ENCODE measurements around the gene AIF1L.

DNA sequence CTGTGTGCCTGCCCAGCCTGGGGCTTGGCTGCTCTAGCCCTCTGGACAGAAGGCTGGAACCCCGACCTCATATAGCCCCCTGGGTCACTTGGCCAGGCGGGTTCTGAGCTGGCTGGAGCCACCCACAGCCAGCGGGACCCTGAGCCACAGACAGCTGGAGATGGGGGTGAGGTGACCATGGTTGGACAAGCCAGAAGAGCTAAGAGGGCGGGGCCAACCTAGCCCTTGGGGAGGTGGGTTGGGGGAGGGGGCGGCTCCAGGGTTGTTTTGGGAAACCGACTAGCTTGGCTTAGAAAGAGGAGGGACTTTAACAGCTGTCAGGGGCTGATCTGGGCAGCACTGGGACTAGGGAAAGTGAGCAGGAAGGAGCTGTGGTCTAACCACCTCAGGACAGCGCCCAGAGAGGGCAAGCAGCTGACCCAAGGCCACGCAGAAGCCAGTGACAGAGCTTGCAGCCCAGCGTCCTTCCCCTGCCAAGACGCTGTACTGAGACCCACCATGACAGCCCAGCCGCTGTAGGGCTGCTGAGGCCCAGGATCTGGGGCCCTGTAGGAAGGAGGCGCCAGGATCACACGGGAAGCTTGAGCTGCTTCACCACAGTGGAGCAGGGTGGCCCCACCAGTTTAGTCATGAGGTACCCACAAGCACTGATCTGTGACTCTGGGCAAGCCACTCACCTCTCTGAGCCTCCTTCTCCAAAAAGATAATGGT lies 2.2 kb downstream of the AIF1L start:
- TF ChIP-seq, protein P1, sequence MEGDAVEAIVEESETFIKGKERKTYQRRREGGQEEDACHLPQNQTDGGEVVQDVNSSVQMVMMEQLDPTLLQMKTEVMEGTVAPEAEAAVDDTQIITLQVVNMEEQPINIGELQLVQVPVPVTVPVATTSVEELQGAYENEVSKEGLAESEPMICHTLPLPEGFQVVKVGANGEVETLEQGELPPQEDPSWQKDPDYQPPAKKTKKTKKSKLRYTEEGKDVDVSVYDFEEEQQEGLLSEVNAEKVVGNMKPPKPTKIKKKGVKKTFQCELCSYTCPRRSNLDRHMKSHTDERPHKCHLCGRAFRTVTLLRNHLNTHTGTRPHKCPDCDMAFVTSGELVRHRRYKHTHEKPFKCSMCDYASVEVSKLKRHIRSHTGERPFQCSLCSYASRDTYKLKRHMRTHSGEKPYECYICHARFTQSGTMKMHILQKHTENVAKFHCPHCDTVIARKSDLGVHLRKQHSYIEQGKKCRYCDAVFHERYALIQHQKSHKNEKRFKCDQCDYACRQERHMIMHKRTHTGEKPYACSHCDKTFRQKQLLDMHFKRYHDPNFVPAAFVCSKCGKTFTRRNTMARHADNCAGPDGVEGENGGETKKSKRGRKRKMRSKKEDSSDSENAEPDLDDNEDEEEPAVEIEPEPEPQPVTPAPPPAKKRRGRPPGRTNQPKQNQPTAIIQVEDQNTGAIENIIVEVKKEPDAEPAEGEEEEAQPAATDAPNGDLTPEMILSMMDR (conservative IDR thresholded peaks at IDR 0.05; ENCODE audit: low read depth, low read length) = no peak
- TF ChIP-seq EZH2 (IDR thresholded peaks at IDR 0.05; ENCODE audit: borderline replicate concordance, low read depth, low read length, poor library complexity, severe bottlenecking) = no peak

Data from A673 (cell line).